Coronary artery (tissue), 2 donors: ENCODE measurements around the gene TOMT.
"Not testable (repeated sequence)": the region's sequence is repeated elsewhere in the genome, so short reads cannot be mapped to it uniquely, and the experiment has no call there.

ENCODE experiments used
- DNase-seq: peaks from one replicate; pipeline ENCODE4 v3.0.0-alpha.2; 2017; ENCODE audit warnings: low spot score
- H3K27ac ChIP-seq, 2 donors: fragments of 200-600 bp; sonication (generic); one replicate each; pipeline ENCODE4 v1.5.1; 2016 to 2019
- H3K4me3 ChIP-seq: fragments of 200-600 bp; sonication (generic); 2 replicates; pipeline ENCODE4 v1.5.1; 2016; ENCODE audit warnings: mild to moderate bottlenecking, moderate library complexity
- TF ChIP-seq, protein P1 (sequence below): fragments of 200-600 bp; sonication (generic); IDR thresholded peaks from one replicate; pipeline ENCODE4 v1.5.1; 2019; ENCODE audit warnings: antibody characterized with exemption

Gene TOMT

DNA sequence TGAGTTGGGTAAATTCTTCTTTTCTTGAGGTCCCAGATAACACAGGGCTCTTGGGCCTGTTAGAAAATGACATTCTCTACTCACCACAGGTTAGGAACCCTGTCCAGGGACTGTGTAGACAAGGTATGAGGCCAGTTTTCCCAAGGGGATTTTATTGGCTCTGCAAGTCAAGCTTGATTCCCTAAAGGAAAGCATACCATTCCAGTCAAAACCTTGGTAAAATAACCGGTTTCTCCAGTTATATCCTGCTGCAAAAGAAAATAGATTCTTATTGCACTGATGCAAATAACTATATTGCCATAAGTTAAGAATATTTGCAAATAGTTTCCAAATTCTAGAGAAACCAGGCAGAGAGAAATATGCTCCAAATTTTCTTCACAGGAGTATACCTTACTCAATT is 20.2 kb downstream of the TOMT start:
- H3K4me3 ChIP-seq = no peak overlapping the region
- DNase-seq = no peak
- TF ChIP-seq, protein P1, sequence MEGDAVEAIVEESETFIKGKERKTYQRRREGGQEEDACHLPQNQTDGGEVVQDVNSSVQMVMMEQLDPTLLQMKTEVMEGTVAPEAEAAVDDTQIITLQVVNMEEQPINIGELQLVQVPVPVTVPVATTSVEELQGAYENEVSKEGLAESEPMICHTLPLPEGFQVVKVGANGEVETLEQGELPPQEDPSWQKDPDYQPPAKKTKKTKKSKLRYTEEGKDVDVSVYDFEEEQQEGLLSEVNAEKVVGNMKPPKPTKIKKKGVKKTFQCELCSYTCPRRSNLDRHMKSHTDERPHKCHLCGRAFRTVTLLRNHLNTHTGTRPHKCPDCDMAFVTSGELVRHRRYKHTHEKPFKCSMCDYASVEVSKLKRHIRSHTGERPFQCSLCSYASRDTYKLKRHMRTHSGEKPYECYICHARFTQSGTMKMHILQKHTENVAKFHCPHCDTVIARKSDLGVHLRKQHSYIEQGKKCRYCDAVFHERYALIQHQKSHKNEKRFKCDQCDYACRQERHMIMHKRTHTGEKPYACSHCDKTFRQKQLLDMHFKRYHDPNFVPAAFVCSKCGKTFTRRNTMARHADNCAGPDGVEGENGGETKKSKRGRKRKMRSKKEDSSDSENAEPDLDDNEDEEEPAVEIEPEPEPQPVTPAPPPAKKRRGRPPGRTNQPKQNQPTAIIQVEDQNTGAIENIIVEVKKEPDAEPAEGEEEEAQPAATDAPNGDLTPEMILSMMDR = no peak
- no peak overlapping the region for H3K27ac ChIP-seq

DNA sequence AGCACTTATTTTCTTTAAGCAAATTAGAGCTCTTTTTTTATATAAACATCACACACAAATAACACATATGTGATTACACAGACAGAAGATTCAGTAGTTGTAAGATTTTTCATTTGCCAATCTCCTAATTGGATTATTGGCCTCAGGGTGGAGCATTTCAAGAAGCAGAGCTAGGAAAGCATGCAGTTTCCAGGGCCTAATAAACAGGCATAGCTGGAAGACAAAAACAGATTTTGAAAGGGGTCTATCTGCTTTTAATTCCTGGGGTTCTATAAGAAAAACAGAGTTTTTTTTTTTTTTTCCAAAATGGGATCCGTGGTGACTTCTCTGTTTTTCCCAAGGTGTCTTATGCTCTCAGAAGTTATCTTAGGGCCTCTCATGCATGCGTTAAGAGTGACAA is 22.2 kb downstream of the TOMT start:
- TF ChIP-seq, protein P1 = no peak
- H3K4me3 ChIP-seq = no peak overlapping the region
- no peak for DNase-seq

DNA sequence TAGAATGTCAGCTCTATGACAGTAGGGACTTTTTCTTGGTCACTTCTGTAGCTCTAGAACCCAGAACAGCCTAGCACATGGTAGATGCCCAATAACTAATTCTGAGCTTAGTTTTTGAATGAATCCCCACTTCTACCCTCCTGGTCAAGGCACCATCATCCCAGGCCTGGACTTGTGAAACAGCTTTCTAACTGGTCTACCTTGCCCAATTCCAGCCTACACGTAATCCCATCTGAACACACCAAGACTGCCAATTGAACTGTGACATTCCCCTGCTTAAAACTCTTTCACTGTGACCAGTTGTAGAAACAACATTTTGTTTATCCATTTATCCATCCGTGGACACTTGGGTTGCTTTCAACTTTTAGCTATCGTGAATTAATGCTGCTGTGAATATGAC is 23.7 kb downstream of the TOMT start:
- no peak overlapping the region for H3K27ac ChIP-seq
- peak; percentile 4 for DNase-seq
- TF ChIP-seq, protein P1 = no peak
- H3K4me3 ChIP-seq = no peak overlapping the region

More for the DNA sequence above, 22.2 kb downstream of the TOMT start:
- no peak overlapping the region for H3K27ac ChIP-seq

DNA sequence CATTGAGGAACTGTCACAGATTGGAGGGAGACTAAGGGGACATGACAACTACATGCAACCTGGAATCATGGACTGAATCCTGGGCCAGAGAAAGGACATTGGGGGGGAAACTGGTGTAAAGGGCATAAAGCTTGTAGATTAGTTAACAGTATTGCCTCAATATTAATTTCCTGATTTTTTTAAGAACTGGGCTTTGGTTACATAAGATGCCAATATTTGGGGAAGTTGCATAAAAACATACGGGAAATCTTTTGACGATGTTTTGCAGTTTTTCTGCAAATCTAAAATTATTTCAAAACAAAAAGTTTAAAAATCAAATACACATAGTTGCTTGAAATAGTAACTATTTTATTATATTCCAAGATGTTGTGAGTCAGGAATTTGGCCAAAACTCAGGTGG is 26.9 kb downstream of the TOMT start:
- peak; percentile 5 for DNase-seq
- no peak overlapping the region for H3K4me3 ChIP-seq
- H3K27ac ChIP-seq = peak overlapping the region in 1 of 2 donors; percentile 61
- TF ChIP-seq, protein P1 = no peak

DNA sequence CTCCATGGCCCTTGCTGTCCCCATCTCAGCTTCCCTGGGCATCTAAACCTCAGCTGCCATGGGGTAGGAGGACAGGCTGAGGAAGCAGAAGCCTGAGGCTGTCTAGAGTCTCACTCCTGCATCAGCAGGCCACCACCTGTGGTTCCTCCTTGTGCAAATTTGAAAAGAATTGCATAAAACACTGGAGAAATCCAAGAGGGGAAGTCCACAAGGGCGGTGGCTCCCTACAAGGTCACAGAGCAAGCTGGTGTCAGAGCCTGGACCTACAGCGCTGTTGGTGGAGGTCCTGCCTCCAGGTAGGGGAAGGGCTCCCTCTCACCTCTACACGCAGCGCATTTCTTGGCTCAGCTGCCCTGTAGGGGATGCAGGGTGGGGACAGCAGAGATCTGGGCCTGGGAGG is 29.7 kb downstream of the TOMT start, which contains the start of gene FOLR3:
TSS of gene FOLR3 (plus strand) at position 253 of the 400 bp plus-strand sequence. CDS start 228 bp downstream, outside the sequence.
- DNase-seq, H3K4me3 ChIP-seq: not testable (repeated sequence)
- H3K27ac ChIP-seq = peak within 1 kb of the TSS in 1 of 2 donors; percentile 7

DNA sequence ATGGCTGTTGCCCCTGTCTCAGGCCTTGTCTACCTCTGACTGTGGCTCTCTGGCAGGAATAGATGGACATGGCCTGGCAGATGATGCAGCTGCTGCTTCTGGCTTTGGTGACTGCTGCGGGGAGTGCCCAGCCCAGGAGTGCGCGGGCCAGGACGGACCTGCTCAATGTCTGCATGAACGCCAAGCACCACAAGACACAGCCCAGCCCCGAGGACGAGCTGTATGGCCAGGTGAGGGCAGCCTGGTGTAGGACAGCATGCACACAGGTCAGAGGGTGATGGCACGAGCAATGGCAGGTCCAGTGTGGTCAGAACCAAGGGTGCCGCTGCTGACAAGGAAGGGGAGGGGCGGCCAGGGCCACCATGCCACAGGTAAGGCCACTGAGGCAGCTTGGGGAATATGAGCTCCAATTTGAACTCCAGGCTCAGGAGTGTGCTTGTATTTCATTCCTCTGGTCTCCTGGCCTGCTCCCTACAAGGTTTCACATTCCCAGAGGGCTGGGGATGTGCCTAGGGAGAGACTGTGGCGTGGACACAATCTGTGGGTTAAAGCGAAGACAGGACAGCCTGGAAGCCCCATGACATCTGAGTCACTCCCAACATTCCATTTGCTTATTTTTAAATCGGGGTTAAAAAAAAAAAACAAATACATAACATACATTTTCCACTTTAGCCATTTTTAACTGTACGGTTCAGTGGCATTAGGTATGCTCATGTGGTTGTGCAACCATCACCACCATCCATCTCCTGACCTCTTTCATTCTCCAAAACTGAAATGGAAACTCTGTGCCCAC is 30.4 kb downstream of the TOMT start:
- Histone ChIP-seq H3K4me3 (no peak overlapping the region), H3K27ac (peak overlapping the region in 1 of 2 donors; percentile 7)
- TF ChIP-seq, protein P1 = no peak
- DNase-seq = no peak

DNA sequence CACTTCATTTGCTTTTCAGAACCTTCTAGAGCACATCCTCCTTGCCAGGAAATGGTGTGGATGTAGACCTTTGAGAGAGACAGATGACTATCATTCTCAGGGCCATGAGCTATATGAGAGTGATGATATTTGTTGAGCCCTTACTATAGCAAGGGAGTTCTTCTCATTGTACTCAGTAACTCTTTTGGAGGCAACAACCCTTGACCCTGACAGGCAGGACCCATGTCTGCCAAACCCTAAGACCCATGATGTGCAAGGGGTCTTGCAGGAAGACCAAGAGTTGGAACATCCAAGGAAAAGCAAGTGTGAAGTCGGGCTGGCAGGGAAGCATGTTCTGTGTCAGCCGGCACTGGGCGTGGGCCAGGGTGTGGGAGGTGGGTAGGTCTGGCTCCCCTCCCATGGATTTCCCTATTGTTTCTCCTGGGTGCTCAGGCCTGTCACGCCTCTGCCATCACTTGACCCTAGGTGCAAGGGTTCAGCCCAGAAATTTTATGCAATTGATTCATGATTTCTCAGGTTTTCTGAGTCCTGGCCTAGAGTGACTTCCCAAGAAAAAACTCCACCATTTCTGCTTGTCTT is 31.0 kb downstream of the TOMT start:
- H3K4me3 ChIP-seq = no peak overlapping the region

More for the DNA sequence above, 31.0 kb downstream of the TOMT start:
- TF ChIP-seq, protein P1 = no peak
- no peak for DNase-seq
- no peak overlapping the region for H3K27ac ChIP-seq
